HepG2 (cell line): ENCODE results near the gene PNPLA1. TPM values are rescaled to one million over a fixed set of nuclear protein-coding genes. Genes with fewer than 3 reads are reported as not detected.

ENCODE experiments used
- ATAC-seq: fragments of 200-7000 bp; cut with Tn5 transposase; 3 replicates; pipeline ENCODE4 v1.9.1; 2020; ENCODE audit warnings: mild to moderate bottlenecking, moderate library complexity
- BruUV-seq: library from RNA; stranded (reverse); fragments of 400-500 nt; replicated peaks from 2 replicates; lab custom pipeline; 2021; lab: Mats Ljungman, UMichigan
- CTCF ChIA-PET: fragments of 300-600 bp; formaldehyde crosslinking; extraction: SDS; loops from one replicate; lab custom pipeline; 2021; ENCODE audit warnings: low total read pairs, inconsistent platforms, low intra/inter-chr PET ratio; lab: Yijun Ruan, JAX
- POLR2A ChIA-PET: fragments of 350-600 bp; sonication (Branson Sonifier 250); formaldehyde crosslinking; loops from one replicate; lab custom pipeline; 2020; ENCODE audit warnings: antibody characterized with exemption, inconsistent platforms; lab: Yijun Ruan, JAX
- DNase-seq: peaks from one replicate; pipeline ENCODE4 v3.0.0-alpha.2; 2015; ENCODE audit warnings: low spot score
- FAIRE-seq: peaks from 3 replicates; lab custom pipeline; 2011; peaks lifted over from hg19 to GRCh38; lab: Jason Lieb, UNC
- H2AFZ ChIP-seq: one replicate; pipeline ENCODE4 v1.6.1; 2011; ENCODE audit warnings: low read length, inconsistent platforms
- H3K27ac ChIP-seq: fragments of 300-600 bp; 3 replicates; pipeline ENCODE4 v1.8.0; 2011; ENCODE audit warnings: mixed run types, mild to moderate bottlenecking, mixed read lengths, low read length, inconsistent platforms; ENCODE audit not compliant: insufficient read depth; ENCODE audit errors: extremely low read length
- H3K27me3 ChIP-seq, 2 experiments: fragments of 200-600 bp in 1 of 2; 2 replicates in 1 of 2; 3 replicates in 1 of 2; pipeline versions ENCODE4 v1.6.0 to v1.8.0; 2011; ENCODE audit warnings: low read length in 2 of 2, mild to moderate bottlenecking in 2 of 2, moderate library complexity in 2 of 2, inconsistent platforms in 1 of 2; ENCODE audit not compliant: insufficient read depth in 2 of 2, control insufficient read depth in 1 of 2
- H3K36me3 ChIP-seq, 2 experiments: fragments of 200-600 bp in 1 of 2; replicated peaks in 1 of 2; 2 replicates in 1 of 2; 3 replicates in 1 of 2; pipeline versions ENCODE4 v1.5.1 to v1.8.0; 2011; ENCODE audit warnings: low read length in 2 of 2, inconsistent platforms in 1 of 2; ENCODE audit not compliant: insufficient read depth in 2 of 2, control insufficient read depth in 1 of 2
- H3K4me1 ChIP-seq: 2 replicates; pipeline ENCODE4 v1.5.1; 2012; ENCODE audit warnings: low read length, inconsistent platforms; ENCODE audit not compliant: insufficient read depth
- H3K4me2 ChIP-seq: 2 replicates; pipeline ENCODE4 v1.6.0; 2011; ENCODE audit warnings: low read depth, low read length, inconsistent platforms
- H3K4me3 ChIP-seq, 3 experiments: fragments of 200-600 bp in 1 of 3; sonication (generic), shearing (Covaris generic) in 1 of 3; replicated peaks in 1 of 3; 2 replicates each; pipeline ENCODE4 v1.5.1; 2011 to 2016; ENCODE audit warnings: low read length in 3 of 3, inconsistent platforms in 2 of 3, low read depth in 2 of 3, mild to moderate bottlenecking in 2 of 3, control low read depth in 1 of 3, mixed read lengths in 1 of 3; ENCODE audit not compliant: insufficient read depth in 1 of 3
- H3K79me2 ChIP-seq: one replicate; pipeline ENCODE4 v1.6.1; 2011; ENCODE audit warnings: low read length, inconsistent platforms; ENCODE audit not compliant: insufficient read depth
- H3K9ac ChIP-seq: 2 replicates; pipeline ENCODE4 v1.6.0; 2011; ENCODE audit warnings: mild to moderate bottlenecking, low read depth, low read length, inconsistent platforms; ENCODE audit not compliant: insufficient read depth
- H3K9me3 ChIP-seq: 2 replicates; pipeline ENCODE4 v1.5.1; 2012; ENCODE audit warnings: mild to moderate bottlenecking, low read length
- H4K20me1 ChIP-seq: 2 replicates; pipeline ENCODE4 v1.6.0; 2011; ENCODE audit warnings: inconsistent platforms, mild to moderate bottlenecking, low read length, moderate library complexity; ENCODE audit not compliant: insufficient read depth
- ATAD3A ChIP-seq: sonication (generic); formaldehyde crosslinking; IDR thresholded peaks from 2 replicates; pipeline ENCODE4 v1.4.0; 2020; ENCODE audit warnings: missing genetic modification reagents
- ETS1 ChIP-seq: sonication (generic); formaldehyde crosslinking; IDR thresholded peaks from 2 replicates; pipeline ENCODE4 v1.4.0; 2020; ENCODE audit warnings: missing genetic modification reagents
- KDM6A ChIP-seq: IDR thresholded peaks from 2 replicates; pipeline ENCODE4 v1.6.1; 2016; ENCODE audit warnings: low read depth
- PLSCR1 ChIP-seq: sonication (generic); formaldehyde crosslinking; IDR thresholded peaks from 2 replicates; pipeline ENCODE4 v1.5.0; 2020; ENCODE audit warnings: missing genetic modification reagents, mild to moderate bottlenecking, borderline replicate concordance
- RFX1 ChIP-seq: fragments of 450-650 bp; IDR thresholded peaks from 2 replicates; pipeline ENCODE4 v1.6.1; 2017
- THAP7 ChIP-seq: sonication (generic); formaldehyde crosslinking; IDR thresholded peaks from 2 replicates; pipeline ENCODE4 v1.8.1; 2023; ENCODE audit warnings: mild to moderate bottlenecking, missing genetic modification reagents
- ZNF281 ChIP-seq: sonication (generic); formaldehyde crosslinking; IDR thresholded peaks from 2 replicates; pipeline ENCODE4 v1.4.0; 2020; ENCODE audit warnings: missing genetic modification reagents, borderline replicate concordance
- ZNF577 ChIP-seq: sonication (generic); formaldehyde crosslinking; IDR thresholded peaks from 2 replicates; pipeline ENCODE4 v1.4.0; 2020; ENCODE audit warnings: mild to moderate bottlenecking, low read depth, missing genetic modification reagents, borderline replicate concordance
- WGBS: methylation state at CpG from one replicate; pipeline ENCODE4 v1.1.6; 2017; ENCODE audit warnings: low lambda C conversion rate; 5-methylcytosine and 5-hydroxymethylcytosine counted together
- in situ Hi-C: cut with HindIII; loops from 2 replicates; pipeline ENCODE4 v1.10.0; 2017; ENCODE audit warnings: low pct_unique_long_range_greater_than_20kb; ENCODE audit not compliant: extremely low pct_ligation_motif_present
- intact Hi-C: fragments of 100-400 bp; cut with micrococcal nuclease; formaldehyde crosslinking; loops from one replicate; pipeline ENCODE4 v1.10.0; 2022; ENCODE audit not compliant: unreplicated experiment
- polyA plus RNA-seq, 8 experiments: library from polyadenylated mRNA; depleted of rRNA in 3 of 8; stranded (reverse) in 7 of 8; unstranded in 1 of 8; fragments of >200 nt; fragmentation: Illumina TruSeq in 4 of 8; extraction: Trizol in 4 of 8; gene quantifications; 2 replicates each; pipeline versions ENCODE4 v1.2.1 to v1.2.3, GENCODE V29; 2011 to 2016; ENCODE audit warnings: low read depth in 4 of 8, missing spikeins in 1 of 8, mixed read lengths in 1 of 8; ENCODE audit not compliant: insufficient read depth in 1 of 8
- total RNA-seq, 5 experiments: library from RNA; depleted of rRNA; stranded (reverse); fragments of >200 nt; fragmentation: Illumina TruSeq; extraction: Trizol; gene quantifications; 2 replicates each; pipeline ENCODE4 v1.2.3, GENCODE V29; 2016; ENCODE audit warnings: low read depth in 1 of 5

Gene PNPLA1
- total and polyA plus RNA-seq, 2 of the 13 experiments (the other 11 are each of a cell fraction or from before 2014, with no cell fraction given), result not detected

GRCh38 chr6:36345681-36346466 is 76.0 kb downstream of the PNPLA1 start:
- no peak for DNase-seq
- intact Hi-C loops, result no loop called here
- Histone ChIP-seq H3K27ac (no peak overlapping the region), H3K9me3 (no peaks in the 10 kb centered on the region), H3K4me2 (no peak overlapping the region)
- BruUV-seq, result no TSS peak
- TF ChIP-seq RFX1 (0 out of 2 replicates have a peak, but pooled peaks have one; percentile 5), ZNF577 (CRISPR knock-in tag) (no peak)
- TF ChIP-seq, all 625 proteins: peak for 1
- Histone ChIP-seq H3K4me1 (peaks cover 7% of the 10 kb centered on the region), H2AFZ (no peak overlapping the region), H4K20me1 (no peaks in the 10 kb centered on the region), H3K4me3 (no peak overlapping the region), H3K27me3 (peaks cover 0 to 9% of the 10 kb centered on the region in 2 experiments; a peak in 3 of 5 replicates), H3K36me3 (no peaks in the 10 kb centered on the region), H3K79me2 (no peaks in the 10 kb centered on the region), H3K9ac (no peak overlapping the region)
- CTCF ChIA-PET, result no interaction called here
- WGBS, result 44% methylated on average over 13 of the region's 13 CpGs
- FAIRE-seq (no peak), ATAC-seq (no peak)
- POLR2A ChIA-PET, result no interaction called here
- in situ Hi-C loops, result no loop called here

- H2AFZ ChIP-seq, result no peak overlapping the region
- 73% methylated on average over 20 of the region's 20 CpGs for WGBS
- no peak overlapping the region for H3K9ac ChIP-seq
- in situ Hi-C loops (no loop called here), intact Hi-C loops (no loop called here)
- peaks cover 0 to 9% of the 10 kb centered on the region in 2 experiments; a peak in 3 of 5 replicates for H3K27me3 ChIP-seq
- POLR2A ChIA-PET, result no interaction called here
- H3K79me2 ChIP-seq, result no peaks in the 10 kb centered on the region
- ATAC-seq, result no peak; the same call in 2 of the 3 replicates
- no peak for TF ChIP-seq THAP7
- no peak for TF ChIP-seq ATAD3A
- TF ChIP-seq ZNF281 (CRISPR knock-in tag), result no peak
- TF ChIP-seq KDM6A (CRISPR knock-in tag), result no peak
- TF ChIP-seq ETS1 (CRISPR knock-in tag), result no peak
- no peak for TF ChIP-seq PLSCR1
- no peaks in the 10 kb centered on the region for H3K36me3 ChIP-seq
- no peaks in the 10 kb centered on the region for H4K20me1 ChIP-seq
- DNase-seq, result no peak
- no peak overlapping the region for H3K4me3 ChIP-seq
- H3K4me2 ChIP-seq, result no peak overlapping the region
- BruUV-seq, result no TSS peak
- no peak overlapping the region for H3K27ac ChIP-seq
- H3K4me1 ChIP-seq, result 0 out of 2 replicates have a peak, but pooled peaks cover 5% of the 10 kb centered on the region
- no peak for FAIRE-seq
- no peaks in the 10 kb centered on the region for H3K9me3 ChIP-seq
- CTCF ChIA-PET, result no interaction called here
Measured at GRCh38 chr6:36346486-36347273, 76.8 kb downstream of the PNPLA1 start.
